Measurements from ENCODE around the gene FAM200A.

- TF ChIP-seq CTCF (conservative IDR thresholded peaks at IDR 0.05): no peak
- TF ChIP-seq EZH2 (IDR thresholded peaks at IDR 0.05; ENCODE audit: low read depth): no peak
Observed at GRCh38 chr7:99505324-99505662, 46.6 kb downstream of the FAM200A start.

Data from PC-9 (cell line).